ENCODE results near the gene KATNAL2.

DNA sequence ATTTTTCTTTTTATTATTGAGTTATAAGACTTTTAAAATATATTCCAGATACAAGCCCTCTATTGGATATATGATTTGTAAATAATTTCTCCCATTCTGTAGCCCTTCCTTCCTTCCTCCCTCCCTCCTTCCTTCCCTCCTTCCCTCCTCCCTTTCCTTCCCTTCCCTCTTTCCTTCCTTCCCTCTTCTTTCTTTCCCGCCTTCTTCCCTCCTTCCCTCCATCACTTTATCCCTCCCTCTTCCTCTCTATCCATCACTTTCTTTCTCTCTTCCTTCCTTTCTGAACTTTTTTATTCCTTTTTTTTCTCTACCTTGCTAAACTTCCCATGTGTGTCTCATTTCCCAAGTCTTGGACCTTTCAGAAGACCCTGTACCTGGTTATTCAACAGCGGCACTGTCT is 163.5 kb downstream of the KATNAL2 start:
- TF ChIP-seq, protein P1, sequence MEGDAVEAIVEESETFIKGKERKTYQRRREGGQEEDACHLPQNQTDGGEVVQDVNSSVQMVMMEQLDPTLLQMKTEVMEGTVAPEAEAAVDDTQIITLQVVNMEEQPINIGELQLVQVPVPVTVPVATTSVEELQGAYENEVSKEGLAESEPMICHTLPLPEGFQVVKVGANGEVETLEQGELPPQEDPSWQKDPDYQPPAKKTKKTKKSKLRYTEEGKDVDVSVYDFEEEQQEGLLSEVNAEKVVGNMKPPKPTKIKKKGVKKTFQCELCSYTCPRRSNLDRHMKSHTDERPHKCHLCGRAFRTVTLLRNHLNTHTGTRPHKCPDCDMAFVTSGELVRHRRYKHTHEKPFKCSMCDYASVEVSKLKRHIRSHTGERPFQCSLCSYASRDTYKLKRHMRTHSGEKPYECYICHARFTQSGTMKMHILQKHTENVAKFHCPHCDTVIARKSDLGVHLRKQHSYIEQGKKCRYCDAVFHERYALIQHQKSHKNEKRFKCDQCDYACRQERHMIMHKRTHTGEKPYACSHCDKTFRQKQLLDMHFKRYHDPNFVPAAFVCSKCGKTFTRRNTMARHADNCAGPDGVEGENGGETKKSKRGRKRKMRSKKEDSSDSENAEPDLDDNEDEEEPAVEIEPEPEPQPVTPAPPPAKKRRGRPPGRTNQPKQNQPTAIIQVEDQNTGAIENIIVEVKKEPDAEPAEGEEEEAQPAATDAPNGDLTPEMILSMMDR (IDR thresholded peaks at IDR 0.05): no peak
- no peak for TF ChIP-seq POLR2AphosphoS5 (IDR thresholded peaks at IDR 0.05)
